Peyer's patch (tissue), 4 donors: ENCODE results near the gene CBX1. TPM values are rescaled to one million over a fixed set of nuclear protein-coding genes. Genes with fewer than 3 reads are reported as not detected.

Source experiments
- DNase-seq, 3 donors: peaks; one replicate each; pipeline ENCODE4 v3.0.0-alpha.2; 2017 to 2019
- H3K27ac ChIP-seq, 4 donors: fragments of 200-600 bp; sonication (generic); one replicate each; pipeline ENCODE4 v1.5.1; 2016 to 2019
- H3K27me3 ChIP-seq, 2 donors: fragments of 200-600 bp; sonication (generic); one replicate each; pipeline ENCODE4 v1.5.1; 2019
- H3K36me3 ChIP-seq, 3 donors: fragments of 200-600 bp; sonication (generic); one replicate each; pipeline ENCODE4 v1.5.1; 2016 to 2019
- H3K4me1 ChIP-seq, 4 donors: fragments of 200-600 bp; sonication (generic); one replicate each; pipeline ENCODE4 v1.5.1; 2016 to 2019
- H3K4me3 ChIP-seq, 4 donors: fragments of 200-600 bp; sonication (generic); 1 replicate in 3 of 4; 2 replicates in 1 of 4; pipeline ENCODE4 v1.5.1; 2016 to 2019; ENCODE audit warnings: mild to moderate bottlenecking in 1 of 4
- H3K9me3 ChIP-seq, 4 donors: fragments of 200-600 bp; sonication (generic); one replicate each; pipeline ENCODE4 v1.5.1; 2016 to 2019; ENCODE audit warnings: mild to moderate bottlenecking in 1 of 4
- POLR2A ChIP-seq, 2 donors: fragments of 450-650 bp; IDR thresholded peaks; one replicate each; pipeline ENCODE4 v1.5.1; 2017; ENCODE audit warnings: antibody characterized with exemption in 2 of 2, mild to moderate bottlenecking in 2 of 2, moderate library complexity in 2 of 2
- total RNA-seq, 4 donors: library from RNA; depleted of rRNA; stranded (reverse); fragments of >200 nt; gene quantifications; one replicate each; pipeline ENCODE4 v1.1.0, GENCODE V29; 2016
- TF ChIP-seq, protein P1 (sequence below), 6 experiments: fragments of 450-650 bp in 4 of 6; fragments of 200-600 bp in 2 of 6; sonication (generic) in 1 of 6; IDR thresholded peaks; one replicate each; pipeline ENCODE4 v1.5.1; 2017 to 2019; ENCODE audit warnings: antibody characterized with exemption in 6 of 6, mild to moderate bottlenecking in 3 of 6, moderate library complexity in 1 of 6

The CBX1 gene
- total RNA-seq, 4 donors from 2014 or later: 7.2 to 14.0 (median 8.5) TPM

GRCh38 chr17:48127371-48128051, 26.2 kb upstream of the CBX1 start:
- Histone ChIP-seq H3K4me3 (no peak overlapping the region), H3K27ac (no peak overlapping the region), H3K4me1 (no peaks in the 10 kb centered on the region), H3K9me3 (no peaks in the 10 kb centered on the region), H3K36me3 (peaks cover 0 to 17% (median 0%) of the 10 kb centered on the region in 3 donors), H3K27me3 (no peaks in the 10 kb centered on the region)
- TF ChIP-seq POLR2A (IDR thresholded peaks at IDR 0.05): no peak
- peak in 1 of 3 donors; percentile 46 for DNase-seq

GRCh38 chr17:48126532-48126850, 25.2 kb upstream of the CBX1 start:
- no peak for TF ChIP-seq POLR2A (IDR thresholded peaks at IDR 0.05)
- TF ChIP-seq, protein P1, sequence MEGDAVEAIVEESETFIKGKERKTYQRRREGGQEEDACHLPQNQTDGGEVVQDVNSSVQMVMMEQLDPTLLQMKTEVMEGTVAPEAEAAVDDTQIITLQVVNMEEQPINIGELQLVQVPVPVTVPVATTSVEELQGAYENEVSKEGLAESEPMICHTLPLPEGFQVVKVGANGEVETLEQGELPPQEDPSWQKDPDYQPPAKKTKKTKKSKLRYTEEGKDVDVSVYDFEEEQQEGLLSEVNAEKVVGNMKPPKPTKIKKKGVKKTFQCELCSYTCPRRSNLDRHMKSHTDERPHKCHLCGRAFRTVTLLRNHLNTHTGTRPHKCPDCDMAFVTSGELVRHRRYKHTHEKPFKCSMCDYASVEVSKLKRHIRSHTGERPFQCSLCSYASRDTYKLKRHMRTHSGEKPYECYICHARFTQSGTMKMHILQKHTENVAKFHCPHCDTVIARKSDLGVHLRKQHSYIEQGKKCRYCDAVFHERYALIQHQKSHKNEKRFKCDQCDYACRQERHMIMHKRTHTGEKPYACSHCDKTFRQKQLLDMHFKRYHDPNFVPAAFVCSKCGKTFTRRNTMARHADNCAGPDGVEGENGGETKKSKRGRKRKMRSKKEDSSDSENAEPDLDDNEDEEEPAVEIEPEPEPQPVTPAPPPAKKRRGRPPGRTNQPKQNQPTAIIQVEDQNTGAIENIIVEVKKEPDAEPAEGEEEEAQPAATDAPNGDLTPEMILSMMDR (IDR thresholded peaks at IDR 0.05): no peak
- H3K9me3 ChIP-seq: no peaks in the 10 kb centered on the region
- H3K36me3 ChIP-seq: peaks cover 0 to 27% (median 0%) of the 10 kb centered on the region in 3 donors
- no peak overlapping the region for H3K4me3 ChIP-seq
- H3K27ac ChIP-seq: no peak overlapping the region
- no peaks in the 10 kb centered on the region for H3K27me3 ChIP-seq
- H3K4me1 ChIP-seq: no peaks in the 10 kb centered on the region
- peak in 1 of 3 donors; percentile 26 for DNase-seq

- no peak overlapping the region for H3K27ac ChIP-seq
- TF ChIP-seq POLR2A (IDR thresholded peaks at IDR 0.05): no peak
- TF ChIP-seq, protein P1 (IDR thresholded peaks at IDR 0.05): no peak
- H3K4me1 ChIP-seq: no peaks in the 10 kb centered on the region
- peaks cover 0 to 32% (median 0%) of the 10 kb centered on the region in 3 donors for H3K36me3 ChIP-seq
- H3K9me3 ChIP-seq: no peaks in the 10 kb centered on the region
- peak in 1 of 3 donors; percentile 21 for DNase-seq
- H3K4me3 ChIP-seq: no peak overlapping the region
- H3K27me3 ChIP-seq: no peaks in the 10 kb centered on the region
Measured at GRCh38 chr17:48125829-48126531, 24.7 kb upstream of the CBX1 start.

DNA sequence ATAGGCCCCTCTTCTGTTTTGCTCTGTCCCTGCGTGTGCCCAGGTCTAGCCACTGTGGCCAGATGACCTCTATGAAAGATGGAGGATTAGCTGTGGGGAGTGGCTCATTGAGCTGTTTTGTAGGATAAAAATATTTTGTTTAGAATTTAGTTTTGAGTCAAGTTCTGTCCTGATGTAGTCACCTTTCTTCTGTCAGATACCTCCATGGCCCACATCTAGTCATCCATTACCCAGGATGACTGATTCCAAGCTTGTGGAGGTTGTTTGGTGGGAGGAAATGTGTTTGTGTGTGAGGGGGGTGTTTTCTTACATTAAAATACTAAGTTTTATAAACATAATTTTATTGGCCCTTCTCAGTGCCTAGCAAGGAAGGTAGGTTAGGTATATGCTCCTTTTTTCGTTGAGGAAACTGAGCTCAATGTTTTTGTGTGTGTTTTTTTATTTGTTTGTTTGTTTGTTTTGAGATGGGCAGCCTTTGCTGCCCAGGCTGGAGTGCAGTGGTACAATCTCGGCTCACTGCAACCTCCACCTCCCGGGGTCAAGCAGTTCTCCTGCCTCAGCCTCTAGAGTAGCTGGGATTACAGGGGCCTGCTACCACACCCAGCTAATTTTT, 22.6 kb upstream of the CBX1 start:
- Histone ChIP-seq H3K4me3 (no peak overlapping the region), H3K27me3 (no peaks in the 10 kb centered on the region), H3K9me3 (no peaks in the 10 kb centered on the region), H3K27ac (no peak overlapping the region), H3K36me3 (peaks cover 0 to 47% (median 0%) of the 10 kb centered on the region in 3 donors), H3K4me1 (no peaks in the 10 kb centered on the region)
- TF ChIP-seq POLR2A (IDR thresholded peaks at IDR 0.05): no peak
- TF ChIP-seq, protein P1 (IDR thresholded peaks at IDR 0.05): no peak
- no peak for DNase-seq

DNA sequence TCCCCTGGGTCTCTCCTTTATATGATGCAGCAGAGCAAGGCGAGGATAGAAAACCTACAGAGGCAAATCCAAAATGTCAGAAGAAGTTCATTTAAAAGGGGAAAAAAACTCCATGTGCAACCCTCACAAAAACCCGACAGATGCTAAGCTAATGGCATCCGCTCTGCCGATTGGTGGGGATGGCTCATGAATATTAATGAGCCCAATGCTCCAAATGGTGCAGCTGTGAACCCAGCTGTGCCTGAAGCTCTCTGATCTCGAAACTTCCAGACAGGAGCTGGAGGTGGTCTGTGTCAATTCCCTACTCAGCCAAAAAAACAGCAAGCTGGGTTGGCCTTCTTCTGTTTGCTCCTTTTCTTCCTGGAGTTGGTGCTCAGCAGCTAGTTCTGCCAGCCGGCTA, 21.8 kb upstream of the CBX1 start:
- TF ChIP-seq POLR2A (IDR thresholded peaks at IDR 0.05): no peak
- TF ChIP-seq, protein P1 (IDR thresholded peaks at IDR 0.05): no peak
- peaks cover 0 to 55% (median 0%) of the 10 kb centered on the region in 3 donors for H3K36me3 ChIP-seq
- H3K27ac ChIP-seq: no peak overlapping the region
- H3K4me1 ChIP-seq: no peaks in the 10 kb centered on the region
- no peak for DNase-seq
- no peak overlapping the region for H3K4me3 ChIP-seq
- H3K27me3 ChIP-seq: no peaks in the 10 kb centered on the region
- H3K9me3 ChIP-seq: no peaks in the 10 kb centered on the region

DNA sequence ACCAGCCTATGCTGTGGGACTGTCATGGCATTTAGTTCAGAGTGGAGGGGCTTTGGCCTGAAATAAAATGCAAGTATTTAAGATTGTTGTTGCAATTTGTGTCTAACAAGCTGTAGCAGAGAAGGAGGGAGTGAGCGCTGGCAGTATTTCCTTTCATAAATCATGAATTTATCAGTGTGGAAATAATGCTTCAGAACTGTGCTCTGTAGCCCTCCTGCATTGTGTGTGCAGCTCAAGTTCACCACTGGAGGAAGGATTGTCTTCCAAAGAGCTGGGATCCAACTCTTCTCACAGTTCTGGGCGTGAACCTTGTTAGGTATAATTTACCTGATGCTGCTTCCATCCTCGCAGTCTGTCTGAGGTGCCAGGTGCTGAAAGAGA, 21.4 kb upstream of the CBX1 start:
- no peak overlapping the region for H3K27ac ChIP-seq
- no peaks in the 10 kb centered on the region for H3K4me1 ChIP-seq
- TF ChIP-seq, protein P1 (IDR thresholded peaks at IDR 0.05): no peak
- no peak for TF ChIP-seq POLR2A (IDR thresholded peaks at IDR 0.05)
- no peak overlapping the region for H3K4me3 ChIP-seq
- no peaks in the 10 kb centered on the region for H3K9me3 ChIP-seq
- no peaks in the 10 kb centered on the region for H3K27me3 ChIP-seq
- H3K36me3 ChIP-seq: peaks cover 0 to 60% (median 0%) of the 10 kb centered on the region in 3 donors
- DNase-seq: no peak
